HCEC 1CT (cell line): ENCODE results near the gene SCUBE1.
"Not testable (repeated sequence)": the region's sequence is repeated elsewhere in the genome, so short reads cannot be mapped to it uniquely, and the experiment has no call there.

Experiments used
- DNase-seq: peaks from one replicate; pipeline ENCODE4 v3.0.0-alpha.2; 2017

Gene SCUBE1

GRCh38 chr22:43299736-43300135 lies 43.4 kb downstream of the SCUBE1 start:
- no peak for DNase-seq

- DNase-seq = no peak
Measured at GRCh38 chr22:43298062-43298801, 44.9 kb downstream of the SCUBE1 start.

- no peak for DNase-seq
Measured at GRCh38 chr22:43297270-43298061, 45.7 kb downstream of the SCUBE1 start.

GRCh38 chr22:43296276-43296902 lies 46.8 kb downstream of the SCUBE1 start:
- no peak for DNase-seq

- DNase-seq = no peak
Measured at GRCh38 chr22:43295660-43296059, 47.5 kb downstream of the SCUBE1 start.

GRCh38 chr22:43295173-43295572 lies 48.0 kb downstream of the SCUBE1 start:
- no peak for DNase-seq

GRCh38 chr22:43293655-43294392 lies 49.3 kb downstream of the SCUBE1 start:
- peak; percentile 51 for DNase-seq

- DNase-seq = no peak
Measured at GRCh38 chr22:43293259-43293654, 49.9 kb downstream of the SCUBE1 start.

GRCh38 chr22:43292630-43293018 lies 50.5 kb downstream of the SCUBE1 start:
- no peak for DNase-seq

- no peak for DNase-seq
Measured at GRCh38 chr22:43291381-43291780, 51.8 kb downstream of the SCUBE1 start.

GRCh38 chr22:43289976-43290721 lies 53.0 kb downstream of the SCUBE1 start:
- no peak for DNase-seq

- no peak for DNase-seq
Measured at GRCh38 chr22:43289531-43289963, 53.6 kb downstream of the SCUBE1 start.

GRCh38 chr22:43288807-43289420 lies 54.3 kb downstream of the SCUBE1 start:
- no peak for DNase-seq

- no peak for DNase-seq
Measured at GRCh38 chr22:43288378-43288777, 54.8 kb downstream of the SCUBE1 start.

GRCh38 chr22:43287441-43287840 lies 55.7 kb downstream of the SCUBE1 start:
- DNase-seq = no peak

GRCh38 chr22:43281394-43281793 lies 61.8 kb downstream of the SCUBE1 start:
- no peak for DNase-seq

- not testable (repeated sequence) for DNase-seq
Measured at GRCh38 chr22:43280523-43280886, 62.7 kb downstream of the SCUBE1 start.

GRCh38 chr22:43279867-43280522 lies 63.2 kb downstream of the SCUBE1 start:
- no peak for DNase-seq

GRCh38 chr22:43277987-43278601 lies 65.1 kb downstream of the SCUBE1 start:
- no peak for DNase-seq

GRCh38 chr22:43277091-43277490 lies 66.1 kb downstream of the SCUBE1 start:
- DNase-seq = no peak

- no peak for DNase-seq
Measured at GRCh38 chr22:43276321-43276720, 66.9 kb downstream of the SCUBE1 start.
